Astrocyte of the spinal cord (primary cell): ENCODE results near the gene NEURL1B.

ENCODE experiments used
- DNase-seq: peaks from one replicate; pipeline ENCODE4 v3.0.0; 2011; ENCODE audit warnings: low read depth, low spot score
- H3K4me3 ChIP-seq: 2 replicates; pipeline ENCODE4 v1.5.1; 2011; ENCODE audit warnings: low read depth, mild to moderate bottlenecking, low read length, moderate library complexity
- in situ Hi-C: cut with HindIII; loops from 2 replicates; pipeline ENCODE4 v1.10.0; 2017; ENCODE audit warnings: low sequenced_read_pairs
- TF ChIP-seq, protein P1 (sequence below): IDR thresholded peaks from 2 replicates; pipeline ENCODE4 v1.5.1; 2012; ENCODE audit warnings: low read depth, mild to moderate bottlenecking, low read length, inconsistent platforms

Gene NEURL1B

DNA sequence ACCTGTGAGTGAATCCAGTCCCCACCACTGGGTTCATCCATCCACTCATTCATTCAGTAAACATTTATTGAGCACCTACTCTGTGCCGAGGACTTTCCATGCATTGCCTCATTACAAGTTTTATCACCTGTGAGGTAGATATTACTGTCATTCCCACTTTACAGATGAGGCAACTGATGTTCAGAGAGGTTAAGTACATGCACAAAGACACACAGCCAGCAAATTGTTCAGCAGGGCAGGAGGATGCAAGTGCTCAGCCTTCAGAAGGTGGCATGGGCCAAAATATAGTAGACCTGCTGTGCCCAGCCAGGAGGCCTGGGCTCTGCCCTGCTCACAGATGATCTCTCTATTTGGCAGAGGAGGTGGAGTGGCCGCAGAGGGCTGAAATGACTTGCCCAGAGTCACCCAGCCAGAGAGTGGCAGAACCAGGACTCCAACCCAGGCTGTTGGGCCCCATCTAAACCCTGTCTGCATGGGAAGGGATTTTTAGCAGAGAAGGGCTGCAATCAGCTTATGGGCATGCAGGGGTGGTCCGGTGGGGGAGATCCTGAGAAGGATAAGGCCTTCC is 7.6 kb upstream of the NEURL1B start:
- DNase-seq = no peak
- TF ChIP-seq, protein P1, sequence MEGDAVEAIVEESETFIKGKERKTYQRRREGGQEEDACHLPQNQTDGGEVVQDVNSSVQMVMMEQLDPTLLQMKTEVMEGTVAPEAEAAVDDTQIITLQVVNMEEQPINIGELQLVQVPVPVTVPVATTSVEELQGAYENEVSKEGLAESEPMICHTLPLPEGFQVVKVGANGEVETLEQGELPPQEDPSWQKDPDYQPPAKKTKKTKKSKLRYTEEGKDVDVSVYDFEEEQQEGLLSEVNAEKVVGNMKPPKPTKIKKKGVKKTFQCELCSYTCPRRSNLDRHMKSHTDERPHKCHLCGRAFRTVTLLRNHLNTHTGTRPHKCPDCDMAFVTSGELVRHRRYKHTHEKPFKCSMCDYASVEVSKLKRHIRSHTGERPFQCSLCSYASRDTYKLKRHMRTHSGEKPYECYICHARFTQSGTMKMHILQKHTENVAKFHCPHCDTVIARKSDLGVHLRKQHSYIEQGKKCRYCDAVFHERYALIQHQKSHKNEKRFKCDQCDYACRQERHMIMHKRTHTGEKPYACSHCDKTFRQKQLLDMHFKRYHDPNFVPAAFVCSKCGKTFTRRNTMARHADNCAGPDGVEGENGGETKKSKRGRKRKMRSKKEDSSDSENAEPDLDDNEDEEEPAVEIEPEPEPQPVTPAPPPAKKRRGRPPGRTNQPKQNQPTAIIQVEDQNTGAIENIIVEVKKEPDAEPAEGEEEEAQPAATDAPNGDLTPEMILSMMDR = no peak
- no peak overlapping the region for H3K4me3 ChIP-seq
- in situ Hi-C loops = no loop called here

DNA sequence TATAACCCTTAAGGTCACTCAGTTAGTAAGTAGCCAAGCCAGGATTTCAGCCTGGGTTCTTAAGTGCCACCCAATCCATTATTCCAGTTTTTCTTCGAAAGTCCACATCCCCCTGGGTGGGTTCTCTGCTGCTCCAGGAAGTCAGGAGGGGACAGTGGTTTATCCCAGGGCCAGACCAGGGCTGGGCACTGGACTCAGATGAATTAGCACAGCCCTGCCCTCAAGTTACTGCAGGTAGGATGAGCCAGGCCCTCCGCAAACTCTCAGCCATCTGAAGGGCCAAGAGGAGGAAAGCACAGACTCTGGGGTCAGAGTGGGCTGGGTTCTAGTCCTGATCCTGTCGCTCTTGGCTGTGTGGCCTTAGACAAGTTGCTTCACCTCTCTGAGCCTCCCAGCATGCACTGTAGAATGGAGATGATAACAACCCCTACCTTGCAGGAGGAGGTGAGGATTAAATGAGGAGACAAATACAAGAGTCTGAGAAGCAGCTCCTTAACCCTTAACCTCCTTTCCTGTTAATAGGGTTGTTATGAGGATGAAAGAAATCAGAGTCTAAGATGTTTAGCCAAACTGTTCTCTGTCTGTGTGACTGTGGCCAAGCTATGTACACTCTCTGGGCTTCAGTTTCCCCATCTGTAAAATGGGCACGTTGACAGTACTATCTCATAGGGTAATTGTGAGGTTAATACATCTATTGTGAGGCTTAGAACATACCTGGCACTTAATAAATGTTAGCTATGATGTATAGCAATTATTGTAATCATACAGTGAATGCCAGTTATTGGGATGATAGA is 6.8 kb upstream of the NEURL1B start:
- in situ Hi-C loops = no loop called here
- no peak overlapping the region for H3K4me3 ChIP-seq
- no peak for DNase-seq
- TF ChIP-seq, protein P1 = no peak

DNA sequence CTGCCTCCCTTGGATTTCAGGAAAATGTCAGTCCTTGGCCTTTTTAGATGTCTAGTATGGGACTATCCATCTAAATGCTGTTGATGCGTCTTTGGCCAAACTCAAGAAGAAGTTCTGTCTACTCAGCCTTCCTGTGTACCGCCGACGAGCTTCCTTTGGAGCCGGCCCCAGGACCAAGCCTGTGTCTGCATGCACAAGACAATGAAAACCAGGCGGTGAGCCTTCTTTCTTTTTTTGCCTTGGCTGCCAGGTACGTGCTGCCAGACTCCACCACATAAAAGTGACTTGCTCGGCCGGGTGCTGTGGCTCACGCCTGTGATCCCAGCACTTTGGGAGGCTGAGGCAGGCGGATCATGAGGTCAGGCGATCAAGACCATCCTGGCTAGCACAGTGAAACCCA is 6.0 kb upstream of the NEURL1B start:
- in situ Hi-C loops = no loop called here
- TF ChIP-seq, protein P1 = no peak
- no peak overlapping the region for H3K4me3 ChIP-seq
- DNase-seq = no peak

DNA sequence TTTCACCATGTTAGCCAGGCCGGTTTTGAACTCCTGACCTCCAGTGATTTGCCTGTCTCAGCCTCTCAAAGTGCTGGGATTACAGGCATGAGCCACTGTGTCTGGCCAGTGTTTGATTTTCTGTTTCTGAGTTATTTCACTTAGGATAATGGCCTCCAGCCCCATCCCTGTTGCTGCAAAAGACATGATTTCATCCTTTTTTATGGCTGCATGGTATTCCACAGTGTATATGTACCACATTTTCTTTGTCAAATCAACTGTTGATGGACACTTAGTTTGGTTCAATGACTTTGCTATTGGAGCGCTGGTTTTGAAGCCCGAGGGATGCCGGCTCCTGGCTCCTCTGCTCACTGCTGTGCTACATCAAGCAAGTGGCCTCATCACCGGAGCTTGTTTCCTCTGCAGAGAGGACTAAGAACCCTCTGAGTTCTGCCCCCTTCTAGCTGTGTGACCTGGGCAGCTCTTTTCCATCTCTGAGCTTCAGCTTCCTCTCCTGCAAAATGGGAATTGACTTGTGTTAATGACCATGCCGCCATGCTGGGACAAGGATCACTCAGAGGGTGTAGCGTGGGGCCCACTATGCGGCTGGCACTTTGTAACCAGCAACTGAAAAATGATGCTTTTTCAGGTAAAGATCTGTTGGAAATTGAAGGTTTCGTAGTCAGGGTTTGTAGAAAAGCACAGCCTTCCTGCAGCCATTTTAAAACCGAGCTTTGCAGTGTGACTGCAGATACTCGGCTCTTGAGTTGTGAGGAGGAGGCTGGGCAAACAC is 4.6 kb upstream of the NEURL1B start:
- no peak for DNase-seq
- in situ Hi-C loops = no loop called here
- TF ChIP-seq, protein P1 = no peak
- H3K4me3 ChIP-seq = no peak overlapping the region

DNA sequence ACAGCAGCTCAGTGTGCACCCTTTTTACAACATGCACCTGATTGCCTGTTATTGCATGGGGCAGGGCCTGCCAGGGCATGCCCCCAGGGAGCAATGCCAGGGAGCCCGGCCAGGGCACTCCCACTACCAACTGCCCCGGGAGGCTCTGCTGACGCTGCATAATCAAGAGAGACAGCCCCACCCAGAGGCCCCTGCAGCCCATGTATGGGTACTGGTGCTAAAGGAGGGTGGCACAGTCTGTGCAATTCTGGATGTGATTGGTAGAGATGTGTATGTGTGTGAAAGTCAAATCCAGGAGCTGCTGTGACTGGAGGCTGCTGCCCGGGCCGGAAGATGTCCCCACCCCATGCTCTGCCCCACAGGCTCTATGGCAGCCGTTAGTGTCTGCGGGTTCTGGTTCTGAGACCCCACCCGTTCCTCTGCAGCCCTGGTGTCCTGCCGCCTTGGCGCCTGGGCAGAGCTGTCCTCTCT is 3.9 kb upstream of the NEURL1B start:
- TF ChIP-seq, protein P1 = no peak
- in situ Hi-C loops = no loop called here
- H3K4me3 ChIP-seq = no peak overlapping the region
- DNase-seq = no peak

DNA sequence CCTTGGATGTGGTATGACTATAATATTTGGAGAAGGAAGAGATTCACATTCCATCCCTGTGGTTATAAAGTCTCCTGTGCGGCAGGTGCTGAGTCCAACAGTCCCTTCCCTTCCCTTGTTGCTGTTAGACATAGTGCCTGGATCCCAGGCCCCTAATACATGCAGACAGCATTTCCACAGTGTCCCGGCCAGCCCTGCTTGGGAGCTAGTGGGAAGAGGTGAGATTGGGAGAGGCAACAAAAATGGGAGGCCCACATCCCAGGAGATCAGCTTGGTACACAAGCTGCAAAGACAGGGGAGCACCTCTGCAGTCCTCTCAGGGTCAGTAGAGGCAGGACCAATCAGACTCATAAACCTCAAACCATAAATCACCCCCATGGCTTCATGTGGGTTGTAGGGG is 3.3 kb upstream of the NEURL1B start:
- no peak for DNase-seq

More for the DNA sequence above, 3.3 kb upstream of the NEURL1B start:
- TF ChIP-seq, protein P1 = no peak
- in situ Hi-C loops = no loop called here
- H3K4me3 ChIP-seq = no peak overlapping the region
